OCI-LY3 (cell line): ENCODE measurements around the gene ZNF91.
"Not testable (repeated sequence)": the region's sequence is repeated elsewhere in the genome, so short reads cannot be mapped to it uniquely, and the experiment has no call there.

Experiments used
- H2AFZ ChIP-seq: fragments of 200-600, 300-600 bp; shearing (Covaris generic); 2 replicates; pipeline ENCODE4 v1.6.0; 2014; ENCODE audit warnings: antibody characterized with exemption, low read depth, low read length
- H3K27ac ChIP-seq: fragments of 200-600, 300-600 bp; sonication (generic); 2 replicates; pipeline ENCODE4 v1.5.1; 2014; ENCODE audit warnings: mild to moderate bottlenecking, low read length, moderate library complexity, mixed read lengths
- H3K27me3 ChIP-seq: fragments of 200-600, 300-600 bp; sonication (generic); 2 replicates; pipeline ENCODE4 v1.6.1; 2014; ENCODE audit warnings: low read depth, low read length, mixed read lengths
- H3K36me3 ChIP-seq: fragments of 200-600, 300-600 bp; sonication (generic); replicated peaks from 2 replicates; pipeline ENCODE3; 2014; ENCODE audit warnings: low read depth, low read length, mixed read lengths
- H3K4me1 ChIP-seq: fragments of 300-600, 200-600 bp; sonication (generic); 2 replicates; pipeline ENCODE4 v1.6.1; 2014; ENCODE audit warnings: low read length, mixed read lengths
- H3K4me2 ChIP-seq: fragments of 200-600, 300-600 bp; sonication (generic); 2 replicates; pipeline ENCODE4 v1.6.1; 2014; ENCODE audit warnings: low read length, mixed read lengths
- H3K4me3 ChIP-seq: fragments of 300-600, 200-600 bp; sonication (generic); 2 replicates; pipeline ENCODE4 v1.5.1; 2014; ENCODE audit warnings: antibody characterized with exemption, mild to moderate bottlenecking, low read length, moderate library complexity
- H3K79me2 ChIP-seq: fragments of 300-600, 200-600 bp; shearing (Covaris generic); 2 replicates; pipeline ENCODE4 v1.6.1; 2014; ENCODE audit warnings: mild to moderate bottlenecking, low read length, mixed read lengths
- H3K9ac ChIP-seq: fragments of 300-600, 200-600 bp; shearing (Covaris generic); 2 replicates; pipeline ENCODE4 v1.6.0; 2014; ENCODE audit warnings: mild to moderate bottlenecking, low read length, moderate library complexity
- H3K9me3 ChIP-seq: fragments of 200-600, 300-600 bp; shearing (Covaris generic); 2 replicates; pipeline ENCODE4 v1.6.1; 2014; ENCODE audit warnings: low read length, mixed read lengths; ENCODE audit not compliant: insufficient read depth
- H4K20me1 ChIP-seq: fragments of 200-600, 300-600 bp; sonication (generic); 2 replicates; pipeline ENCODE4 v1.6.1; 2016; ENCODE audit warnings: low read length, mixed read lengths; ENCODE audit not compliant: insufficient read depth
- EZH2phosphoT487 ChIP-seq: fragments of 200-600 bp; shearing (Covaris generic); IDR thresholded peaks from 2 replicates; pipeline ENCODE4 v1.6.1; 2018; ENCODE audit warnings: antibody characterized with exemption, mixed run types, low read depth
- TF ChIP-seq, protein P1 (sequence below): fragments of 200-600, 300-600 bp; sonication (generic); IDR thresholded peaks from 2 replicates; pipeline ENCODE4 v1.5.1; 2014; ENCODE audit warnings: antibody characterized with exemption, low read length, low read depth

The ZNF91 gene

DNA sequence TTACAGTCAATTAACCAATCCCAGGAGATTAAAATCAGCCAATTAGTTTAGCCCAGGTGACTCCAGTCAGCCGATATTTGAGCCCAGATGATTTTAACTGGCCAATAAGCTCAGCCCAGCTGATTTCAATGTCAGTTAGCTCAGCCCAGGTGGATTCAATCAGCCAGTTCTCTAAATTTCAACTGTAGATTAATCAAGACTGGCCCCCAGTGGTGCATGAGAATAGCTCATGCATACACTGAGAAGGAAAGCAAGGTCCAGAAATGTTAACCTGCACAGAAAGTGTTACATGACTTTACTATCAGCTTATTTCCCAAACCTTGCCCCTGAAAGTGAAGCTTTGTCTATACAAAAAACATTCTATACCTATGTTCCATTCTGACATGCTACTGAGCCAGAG lies 89.7 kb downstream of the ZNF91 start:
- TF ChIP-seq, protein P1, sequence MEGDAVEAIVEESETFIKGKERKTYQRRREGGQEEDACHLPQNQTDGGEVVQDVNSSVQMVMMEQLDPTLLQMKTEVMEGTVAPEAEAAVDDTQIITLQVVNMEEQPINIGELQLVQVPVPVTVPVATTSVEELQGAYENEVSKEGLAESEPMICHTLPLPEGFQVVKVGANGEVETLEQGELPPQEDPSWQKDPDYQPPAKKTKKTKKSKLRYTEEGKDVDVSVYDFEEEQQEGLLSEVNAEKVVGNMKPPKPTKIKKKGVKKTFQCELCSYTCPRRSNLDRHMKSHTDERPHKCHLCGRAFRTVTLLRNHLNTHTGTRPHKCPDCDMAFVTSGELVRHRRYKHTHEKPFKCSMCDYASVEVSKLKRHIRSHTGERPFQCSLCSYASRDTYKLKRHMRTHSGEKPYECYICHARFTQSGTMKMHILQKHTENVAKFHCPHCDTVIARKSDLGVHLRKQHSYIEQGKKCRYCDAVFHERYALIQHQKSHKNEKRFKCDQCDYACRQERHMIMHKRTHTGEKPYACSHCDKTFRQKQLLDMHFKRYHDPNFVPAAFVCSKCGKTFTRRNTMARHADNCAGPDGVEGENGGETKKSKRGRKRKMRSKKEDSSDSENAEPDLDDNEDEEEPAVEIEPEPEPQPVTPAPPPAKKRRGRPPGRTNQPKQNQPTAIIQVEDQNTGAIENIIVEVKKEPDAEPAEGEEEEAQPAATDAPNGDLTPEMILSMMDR: 0 out of 2 replicates have a peak, but pooled peaks have one; percentile 7
- no peak for TF ChIP-seq EZH2phosphoT487
- H3K27me3 ChIP-seq: no peaks in the 10 kb centered on the region
- H3K4me1 ChIP-seq: no peaks in the 10 kb centered on the region
- H3K9me3 ChIP-seq: 0 out of 2 replicates have a peak, but pooled peaks cover 3% of the 10 kb centered on the region
- no peaks in the 10 kb centered on the region for H4K20me1 ChIP-seq
- H2AFZ ChIP-seq: no peak overlapping the region
- no peaks in the 10 kb centered on the region for H3K79me2 ChIP-seq
- no peak overlapping the region for H3K27ac ChIP-seq
- H3K36me3 ChIP-seq: no peaks in the 10 kb centered on the region
- no peak overlapping the region for H3K4me3 ChIP-seq
- no peak overlapping the region for H3K9ac ChIP-seq
- no peak overlapping the region for H3K4me2 ChIP-seq

DNA sequence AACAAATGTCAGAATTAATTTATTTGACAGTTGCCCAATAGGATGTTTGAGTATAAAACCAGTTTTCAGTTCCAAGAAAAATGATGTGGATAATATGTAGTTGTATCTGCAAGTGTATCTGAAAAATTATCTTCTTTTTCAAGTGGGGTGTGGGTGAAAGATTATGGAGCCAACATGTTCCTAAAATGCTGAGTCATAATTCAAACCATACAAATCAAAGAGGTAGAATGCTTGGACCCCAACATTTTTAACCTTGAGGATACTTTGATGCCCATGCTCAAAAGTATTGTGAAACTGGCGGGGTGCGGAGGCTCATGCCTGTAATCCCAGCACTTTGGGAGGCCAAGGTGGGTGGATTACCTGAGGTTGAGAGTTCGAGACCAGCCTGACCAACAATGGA lies 91.0 kb downstream of the ZNF91 start:
- 0 out of 2 replicates have a peak, but pooled peaks cover 3% of the 10 kb centered on the region for H3K9me3 ChIP-seq
- H3K4me1 ChIP-seq: no peaks in the 10 kb centered on the region
- no peaks in the 10 kb centered on the region for H3K79me2 ChIP-seq
- no peak overlapping the region for H2AFZ ChIP-seq
- H3K4me2 ChIP-seq: no peak overlapping the region
- no peak overlapping the region for H3K9ac ChIP-seq
- no peak overlapping the region for H3K4me3 ChIP-seq
- no peak overlapping the region for H3K27ac ChIP-seq
- no peaks in the 10 kb centered on the region for H3K36me3 ChIP-seq
- TF ChIP-seq, protein P1: no peak
- no peaks in the 10 kb centered on the region for H3K27me3 ChIP-seq
- no peaks in the 10 kb centered on the region for H4K20me1 ChIP-seq

DNA sequence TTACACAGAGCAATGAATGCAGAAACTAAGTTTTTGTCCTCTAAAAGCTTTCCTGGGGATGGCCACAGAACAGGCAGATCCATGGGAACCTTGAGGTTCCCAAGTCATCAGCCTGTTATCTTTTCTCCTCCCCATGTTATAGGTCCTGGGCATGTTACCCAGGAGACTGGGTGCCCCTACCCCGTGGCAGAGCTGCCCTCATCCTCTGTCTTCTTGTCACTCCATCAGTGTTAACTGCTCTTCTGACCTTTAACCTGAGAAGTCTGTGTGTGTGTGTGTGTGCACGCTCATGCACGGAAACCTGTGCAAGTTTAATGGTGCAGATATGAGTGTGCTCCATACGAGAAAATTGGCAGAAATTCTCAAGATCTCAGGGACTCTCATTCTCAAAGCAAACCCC lies 101.1 kb downstream of the ZNF91 start:
- no peak for TF ChIP-seq EZH2phosphoT487
- TF ChIP-seq, protein P1: no peak
- no peaks in the 10 kb centered on the region for H3K79me2 ChIP-seq

DNA sequence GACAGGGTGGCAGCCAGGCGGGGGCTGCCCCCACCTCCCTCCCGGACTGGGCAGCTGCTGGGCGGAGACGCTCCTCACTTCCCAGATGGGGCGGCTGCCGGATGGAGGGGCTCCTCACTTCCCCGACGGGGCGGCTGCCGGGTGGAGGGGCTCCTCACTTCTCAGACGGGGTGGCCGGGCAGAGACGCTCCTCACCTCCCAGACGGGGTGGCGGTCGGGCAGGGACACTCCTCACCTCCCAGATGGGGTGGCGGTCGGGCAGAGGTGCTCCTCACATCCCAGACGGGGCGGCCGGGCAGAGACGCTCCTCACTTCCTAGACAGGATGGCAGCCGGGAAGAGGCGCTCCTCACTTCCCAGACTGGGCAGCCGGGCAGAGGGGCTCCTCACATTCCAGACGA lies 105.3 kb downstream of the ZNF91 start:
- not testable (repeated sequence) for H3K27me3 ChIP-seq, H2AFZ ChIP-seq, H3K4me3 ChIP-seq, H3K79me2 ChIP-seq, H3K9ac ChIP-seq, H3K4me1 ChIP-seq, H3K36me3 ChIP-seq, H3K9me3 ChIP-seq, H3K4me2 ChIP-seq, H4K20me1 ChIP-seq, H3K27ac ChIP-seq

More for the DNA sequence above, 101.1 kb downstream of the ZNF91 start:
- Histone ChIP-seq H3K4me1 (no peaks in the 10 kb centered on the region), H3K9ac (no peak overlapping the region), H2AFZ (no peak overlapping the region), H3K9me3 (no peaks in the 10 kb centered on the region), H4K20me1 (no peaks in the 10 kb centered on the region), H3K4me2 (no peak overlapping the region), H3K36me3 (no peaks in the 10 kb centered on the region), H3K27me3 (no peaks in the 10 kb centered on the region), H3K27ac (no peak overlapping the region), H3K4me3 (no peak overlapping the region)
